ENCODE data around the gene CGNL1. TPM values are rescaled to one million over a fixed set of nuclear protein-coding genes. Genes with fewer than 3 reads are reported as not detected.

The CGNL1 gene
- total RNA-seq, 1 donor from 2014 or later = 5.4 TPM

DNA sequence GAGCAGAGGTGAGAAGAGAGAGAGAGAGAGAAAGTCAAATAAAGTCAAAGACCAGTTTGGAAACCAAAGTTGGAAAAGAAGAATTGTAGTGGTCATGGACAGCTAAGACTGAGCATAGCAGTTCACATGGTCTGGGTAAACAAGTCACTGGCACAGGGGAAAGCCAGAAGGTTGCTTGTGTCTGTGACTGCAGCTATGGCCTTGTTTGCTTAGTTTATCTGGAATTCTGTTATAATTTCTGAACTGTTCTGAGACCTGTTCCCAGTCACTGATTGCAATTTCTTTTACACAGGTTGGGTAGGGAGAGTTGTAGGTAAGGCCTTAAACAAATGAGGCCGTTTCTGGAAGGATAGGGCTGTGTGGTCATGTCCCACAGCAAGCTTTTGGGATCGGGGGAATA lies 172.0 kb downstream of the CGNL1 start:
- Mint-ChIP-seq H3K4me3 (ENCODE audit: unreplicated experiment) (no peak overlapping the region), H3K9me3 (ENCODE audit: unreplicated experiment) (no peaks in the 10 kb centered on the region), H3K36me3 (ENCODE audit: unreplicated experiment) (no peaks in the 10 kb centered on the region), H3K4me1 (ENCODE audit: low read depth, unreplicated experiment) (peaks cover 24% of the 10 kb centered on the region), H3K27ac (ENCODE audit: unreplicated experiment) (no peak overlapping the region), H3K27me3 (ENCODE audit: unreplicated experiment) (peaks cover 3% of the 10 kb centered on the region)
- TF ChIP-seq, protein P1, sequence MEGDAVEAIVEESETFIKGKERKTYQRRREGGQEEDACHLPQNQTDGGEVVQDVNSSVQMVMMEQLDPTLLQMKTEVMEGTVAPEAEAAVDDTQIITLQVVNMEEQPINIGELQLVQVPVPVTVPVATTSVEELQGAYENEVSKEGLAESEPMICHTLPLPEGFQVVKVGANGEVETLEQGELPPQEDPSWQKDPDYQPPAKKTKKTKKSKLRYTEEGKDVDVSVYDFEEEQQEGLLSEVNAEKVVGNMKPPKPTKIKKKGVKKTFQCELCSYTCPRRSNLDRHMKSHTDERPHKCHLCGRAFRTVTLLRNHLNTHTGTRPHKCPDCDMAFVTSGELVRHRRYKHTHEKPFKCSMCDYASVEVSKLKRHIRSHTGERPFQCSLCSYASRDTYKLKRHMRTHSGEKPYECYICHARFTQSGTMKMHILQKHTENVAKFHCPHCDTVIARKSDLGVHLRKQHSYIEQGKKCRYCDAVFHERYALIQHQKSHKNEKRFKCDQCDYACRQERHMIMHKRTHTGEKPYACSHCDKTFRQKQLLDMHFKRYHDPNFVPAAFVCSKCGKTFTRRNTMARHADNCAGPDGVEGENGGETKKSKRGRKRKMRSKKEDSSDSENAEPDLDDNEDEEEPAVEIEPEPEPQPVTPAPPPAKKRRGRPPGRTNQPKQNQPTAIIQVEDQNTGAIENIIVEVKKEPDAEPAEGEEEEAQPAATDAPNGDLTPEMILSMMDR (IDR thresholded peaks at IDR 0.05; ENCODE audit: partially characterized antibody, unreplicated experiment) = no peak
- DNase-seq = no peak

GRCh38 chr15:57548835-57549234 lies 172.5 kb downstream of the CGNL1 start:
- no peak for DNase-seq
- Mint-ChIP-seq H3K36me3 (ENCODE audit: unreplicated experiment) (no peaks in the 10 kb centered on the region), H3K4me3 (ENCODE audit: unreplicated experiment) (no peak overlapping the region)

DNA sequence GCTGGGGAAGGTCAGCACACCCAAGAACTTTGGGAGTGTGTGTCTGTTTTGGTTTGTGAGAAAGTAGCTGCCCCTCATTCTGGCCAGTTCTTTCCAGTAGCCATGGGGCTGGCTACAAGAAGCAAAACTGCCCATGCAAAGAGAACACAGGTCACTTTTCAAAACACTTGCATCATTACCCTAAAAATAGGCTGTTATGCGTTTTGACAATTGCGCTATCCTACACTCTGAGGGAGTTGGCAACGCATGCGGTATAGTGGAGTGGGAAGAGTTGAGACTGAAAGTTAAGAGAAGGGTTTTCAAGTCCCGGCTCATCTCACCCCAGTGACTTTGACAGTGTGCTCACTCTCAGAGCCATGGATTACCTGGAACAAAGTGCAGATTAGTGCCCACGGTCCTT lies 173.6 kb downstream of the CGNL1 start:
- H3K4me1 Mint-ChIP-seq (ENCODE audit: low read depth, unreplicated experiment) = peaks cover 33% of the 10 kb centered on the region
- peaks cover 2% of the 10 kb centered on the region for H3K9me3 Mint-ChIP-seq (ENCODE audit: unreplicated experiment)
- DNase-seq = no peak
- no peaks in the 10 kb centered on the region for H3K36me3 Mint-ChIP-seq (ENCODE audit: unreplicated experiment)
- H3K4me3 Mint-ChIP-seq (ENCODE audit: unreplicated experiment) = no peak overlapping the region
- H3K27me3 Mint-ChIP-seq (ENCODE audit: unreplicated experiment) = peaks cover 3% of the 10 kb centered on the region
- H3K27ac Mint-ChIP-seq (ENCODE audit: unreplicated experiment) = no peak overlapping the region
- TF ChIP-seq, protein P1 (IDR thresholded peaks at IDR 0.05; ENCODE audit: partially characterized antibody, unreplicated experiment) = no peak

More at GRCh38 chr15:57548835-57549234, 172.5 kb downstream of the CGNL1 start:
- Mint-ChIP-seq H3K27ac (ENCODE audit: unreplicated experiment) (no peak overlapping the region), H3K4me1 (ENCODE audit: low read depth, unreplicated experiment) (peaks cover 24% of the 10 kb centered on the region), H3K27me3 (ENCODE audit: unreplicated experiment) (peaks cover 3% of the 10 kb centered on the region), H3K9me3 (ENCODE audit: unreplicated experiment) (peaks cover 1% of the 10 kb centered on the region)
- TF ChIP-seq, protein P1 (IDR thresholded peaks at IDR 0.05; ENCODE audit: partially characterized antibody, unreplicated experiment) = no peak

GRCh38 chr15:57550640-57551039 lies 174.3 kb downstream of the CGNL1 start:
- Mint-ChIP-seq H3K9me3 (ENCODE audit: unreplicated experiment) (peaks cover 2% of the 10 kb centered on the region), H3K27me3 (ENCODE audit: unreplicated experiment) (peaks cover 3% of the 10 kb centered on the region), H3K36me3 (ENCODE audit: unreplicated experiment) (no peaks in the 10 kb centered on the region), H3K27ac (ENCODE audit: unreplicated experiment) (no peak overlapping the region), H3K4me3 (ENCODE audit: unreplicated experiment) (no peak overlapping the region), H3K4me1 (ENCODE audit: low read depth, unreplicated experiment) (peaks cover 40% of the 10 kb centered on the region)
- TF ChIP-seq, protein P1 (IDR thresholded peaks at IDR 0.05; ENCODE audit: partially characterized antibody, unreplicated experiment) = no peak
- no peak for DNase-seq

GRCh38 chr15:57551715-57552677 lies 175.7 kb downstream of the CGNL1 start:
- Mint-ChIP-seq H3K9me3 (ENCODE audit: unreplicated experiment) (peaks cover 2% of the 10 kb centered on the region), H3K36me3 (ENCODE audit: unreplicated experiment) (no peaks in the 10 kb centered on the region), H3K4me1 (ENCODE audit: low read depth, unreplicated experiment) (peaks cover 40% of the 10 kb centered on the region), H3K27ac (ENCODE audit: unreplicated experiment) (no peak overlapping the region), H3K4me3 (ENCODE audit: unreplicated experiment) (no peak overlapping the region), H3K27me3 (ENCODE audit: unreplicated experiment) (peaks cover 5% of the 10 kb centered on the region)
- TF ChIP-seq, protein P1 (IDR thresholded peaks at IDR 0.05; ENCODE audit: partially characterized antibody, unreplicated experiment) = no peak
- DNase-seq = no peak

Data from glutamatergic neuron (in vitro differentiated cells).